Measurements from ENCODE around the gene INPP5D. TPM values are rescaled to one million over a fixed set of nuclear protein-coding genes. Genes with fewer than 3 reads are reported as not detected.

Gene INPP5D
- total RNA-seq, 3 donors from 2014 or later, result 18.4 to 20.3 (median 20.0) TPM

- Histone ChIP-seq H3K27ac (peak overlapping the region in 1 of 2 donors; percentile 82), H3K9me3 (no peaks in the 10 kb centered on the region), H3K27me3 (no peaks in the 10 kb centered on the region), H3K4me1 (no peaks in the 10 kb centered on the region), H3K4me3 (no peak overlapping the region), H3K36me3 (no peaks in the 10 kb centered on the region)
- intact Hi-C loops (cut with DNase I; ENCODE audit: low total_unique reads), result no loop called here
- DNase-seq (ENCODE audit: low spot score in 2 of 2), result peak in 1 of 2 donors; percentile 17
- TF ChIP-seq POLR2AphosphoS5 (IDR thresholded peaks at IDR 0.05) (no peak), CTCF (IDR thresholded peaks at IDR 0.05) (no peak), POLR2A (IDR thresholded peaks at IDR 0.05) (no peak)
These were observed 25.1 kb downstream of the INPP5D start for GRCh38 chr2:233085037-233085838.

GRCh38 chr2:233085839-233086150 is 25.7 kb downstream of the INPP5D start:
- Histone ChIP-seq H3K4me3 (no peak overlapping the region), H3K36me3 (no peaks in the 10 kb centered on the region), H3K27me3 (no peaks in the 10 kb centered on the region), H3K9me3 (no peaks in the 10 kb centered on the region), H3K27ac (no peak overlapping the region), H3K4me1 (no peaks in the 10 kb centered on the region)
- DNase-seq (ENCODE audit: low spot score in 2 of 2), result no peak
- TF ChIP-seq CTCF (IDR thresholded peaks at IDR 0.05) (no peak), POLR2AphosphoS5 (IDR thresholded peaks at IDR 0.05) (no peak), POLR2A (IDR thresholded peaks at IDR 0.05) (no peak)
- intact Hi-C loops (cut with DNase I; ENCODE audit: low total_unique reads), result no loop called here

- Histone ChIP-seq H3K4me3 (no peak overlapping the region), H3K36me3 (no peaks in the 10 kb centered on the region), H3K27me3 (no peaks in the 10 kb centered on the region), H3K27ac (no peak overlapping the region), H3K9me3 (no peaks in the 10 kb centered on the region), H3K4me1 (no peaks in the 10 kb centered on the region)
- TF ChIP-seq POLR2AphosphoS5 (IDR thresholded peaks at IDR 0.05), result no peak
- TF ChIP-seq POLR2A (IDR thresholded peaks at IDR 0.05), result no peak
- no peak for TF ChIP-seq CTCF (IDR thresholded peaks at IDR 0.05)
- intact Hi-C loops (cut with DNase I; ENCODE audit: low total_unique reads), result no loop called here
- DNase-seq (ENCODE audit: low spot score in 2 of 2), result no peak
These were observed 27.6 kb downstream of the INPP5D start for GRCh38 chr2:233087713-233088112.

GRCh38 chr2:233088972-233089345 is 28.8 kb downstream of the INPP5D start:
- intact Hi-C loops (cut with DNase I; ENCODE audit: low total_unique reads), result no loop called here
- Histone ChIP-seq H3K27me3 (no peaks in the 10 kb centered on the region), H3K27ac (no peak overlapping the region), H3K4me1 (no peaks in the 10 kb centered on the region), H3K9me3 (no peaks in the 10 kb centered on the region), H3K4me3 (no peak overlapping the region), H3K36me3 (no peaks in the 10 kb centered on the region)
- peak in 1 of 2 donors; percentile 5 for DNase-seq (ENCODE audit: low spot score in 2 of 2)
- TF ChIP-seq POLR2A (IDR thresholded peaks at IDR 0.05) (no peak), POLR2AphosphoS5 (IDR thresholded peaks at IDR 0.05) (no peak), CTCF (IDR thresholded peaks at IDR 0.05) (no peak)

- Histone ChIP-seq H3K27ac (no peak overlapping the region), H3K36me3 (no peaks in the 10 kb centered on the region), H3K4me1 (no peaks in the 10 kb centered on the region), H3K4me3 (no peak overlapping the region), H3K9me3 (no peaks in the 10 kb centered on the region), H3K27me3 (no peaks in the 10 kb centered on the region)
- intact Hi-C loops (cut with DNase I; ENCODE audit: low total_unique reads), result no loop called here
- TF ChIP-seq POLR2AphosphoS5 (IDR thresholded peaks at IDR 0.05), result no peak
- no peak for TF ChIP-seq POLR2A (IDR thresholded peaks at IDR 0.05)
- TF ChIP-seq CTCF (IDR thresholded peaks at IDR 0.05), result no peak
- DNase-seq (ENCODE audit: low spot score in 2 of 2), result peak in 1 of 2 donors; percentile 42
These were observed 29.7 kb downstream of the INPP5D start for GRCh38 chr2:233089851-233090250.
